PC-9 (cell line): ENCODE data around the gene CDH13. TPM values are rescaled to one million over a fixed set of nuclear protein-coding genes. Genes with fewer than 3 reads are reported as not detected.

Source experiments
- BruUV-seq: library from RNA; stranded (reverse); fragments of 400-500 nt; replicated peaks from 2 replicates; lab custom pipeline; 2021; lab: Mats Ljungman, UMichigan
- CTCF ChIA-PET: fragments of 300-600 bp; sonication (Branson Sonifier 250); formaldehyde crosslinking; loops from one replicate; lab custom pipeline; 2022; ENCODE audit warnings: antibody characterized with exemption; lab: Charles Lee
- POLR2A ChIA-PET: fragments of 300-600 bp; sonication (Branson Sonifier 250); formaldehyde crosslinking; loops from one replicate; lab custom pipeline; 2022; ENCODE audit warnings: antibody characterized with exemption; ENCODE audit not compliant: unreplicated experiment; lab: Charles Lee
- DNase-seq, 2 experiments: peaks; one replicate each; pipeline versions ENCODE4 v3.0.0 to v3.0.0-alpha.2; 2015 to 2022; ENCODE audit warnings: mixed read lengths in 1 of 2
- H2AFZ ChIP-seq: fragments of 200-600 bp; sonication (generic); 2 replicates; pipeline ENCODE4 v1.8.1; 2017; ENCODE audit warnings: antibody characterized with exemption
- H3F3A ChIP-seq: fragments of 200-600 bp; sonication (generic); 2 replicates; pipeline ENCODE4 v1.8.1; 2017; ENCODE audit warnings: antibody characterized with exemption, mild to moderate bottlenecking, low read depth; ENCODE audit not compliant: insufficient read depth
- H3K27ac ChIP-seq: fragments of 200-600 bp; sonication (generic); 2 replicates; pipeline ENCODE4 v1.6.1; 2016; ENCODE audit warnings: mixed run types
- H3K27me3 ChIP-seq: fragments of 200-600 bp; sonication (generic); 2 replicates; pipeline ENCODE4 v1.6.1; 2016; ENCODE audit warnings: low read depth, mixed run types; ENCODE audit not compliant: insufficient read depth
- H3K36me3 ChIP-seq: fragments of 200-600 bp; sonication (generic); 2 replicates; pipeline ENCODE4 v1.6.1; 2016; ENCODE audit warnings: low read depth, mixed run types
- H3K4me1 ChIP-seq: fragments of 200-600 bp; sonication (generic); replicated peaks from 2 replicates; pipeline ENCODE4 v1.6.1; 2016; ENCODE audit warnings: mixed run types; ENCODE audit not compliant: insufficient read depth
- H3K4me2 ChIP-seq: fragments of 200-600 bp; sonication (generic); 2 replicates; pipeline ENCODE4 v1.6.1; 2017; ENCODE audit warnings: mixed run types
- H3K4me3 ChIP-seq: fragments of 200-600 bp; sonication (generic); 2 replicates; pipeline ENCODE4 v1.6.1; 2016; ENCODE audit warnings: mixed run types
- H3K79me2 ChIP-seq: fragments of 200-600 bp; sonication (generic); 2 replicates; pipeline ENCODE4 v1.6.1; 2017; ENCODE audit warnings: low read depth, mixed run types
- H3K9me2 ChIP-seq: fragments of 200-600 bp; sonication (generic); 2 replicates; pipeline ENCODE4 v1.8.1; 2017; ENCODE audit warnings: mild to moderate bottlenecking; ENCODE audit not compliant: insufficient read depth
- H3K9me3 ChIP-seq: fragments of 200-600 bp; sonication (generic); 2 replicates; pipeline ENCODE4 v1.8.1; 2016; ENCODE audit warnings: low read depth; ENCODE audit not compliant: insufficient read depth
- H4K20me1 ChIP-seq: fragments of 200-600 bp; sonication (generic); 2 replicates; pipeline ENCODE4 v1.8.1; 2017; ENCODE audit not compliant: insufficient read depth
- CTCF ChIP-seq: fragments of 200-600 bp; sonication (generic); conservative IDR thresholded peaks from 2 replicates; pipeline ENCODE4 v1.6.1; 2017; ENCODE audit warnings: mixed run types, antibody characterized with exemption, mild to moderate bottlenecking, moderate library complexity
- EZH2 ChIP-seq: fragments of 200-600 bp; sonication (generic); IDR thresholded peaks from 2 replicates; pipeline ENCODE4 v1.8.0; 2017; ENCODE audit warnings: antibody characterized with exemption, low read depth
- intact Hi-C: fragments of 100-400 bp; cut with micrococcal nuclease; formaldehyde crosslinking; loops from one replicate; pipeline ENCODE4 v1.10.0; 2022; ENCODE audit not compliant: unreplicated experiment
- total RNA-seq: library from RNA; stranded (reverse); gene quantifications from 2 replicates; pipeline ENCODE4 v1.2.3, GENCODE V29; 2021

The CDH13 gene
- total RNA-seq, 1 experiment from 2014 or later = 0.24 TPM

- Histone ChIP-seq H3K27ac (no peak overlapping the region), H3K4me2 (no peak overlapping the region), H3K27me3 (peaks cover 24% of the 10 kb centered on the region), H3K4me1 (no peaks in the 10 kb centered on the region), H3K9me2 (no peaks in the 10 kb centered on the region), H3K79me2 (no peaks in the 10 kb centered on the region), H3K36me3 (no peaks in the 10 kb centered on the region), H4K20me1 (no peaks in the 10 kb centered on the region), H2AFZ (no peak overlapping the region), H3K4me3 (no peak overlapping the region), H3K9me3 (no peaks in the 10 kb centered on the region), H3F3A (no peaks in the 10 kb centered on the region)
- no peak for DNase-seq
- ChIA-PET CTCF (no interaction called here), POLR2A (no interaction called here)
- no peak for TF ChIP-seq CTCF
- no peak for TF ChIP-seq EZH2
- intact Hi-C loops = no loop called here
- no TSS peak for BruUV-seq
Observed at GRCh38 chr16:83447560-83447959, 820.8 kb downstream of the CDH13 start.

- TF ChIP-seq CTCF (no peak), EZH2 (no peak)
- Histone ChIP-seq H3F3A (no peaks in the 10 kb centered on the region), H3K9me3 (no peaks in the 10 kb centered on the region), H4K20me1 (no peaks in the 10 kb centered on the region), H3K9me2 (no peaks in the 10 kb centered on the region), H3K79me2 (no peaks in the 10 kb centered on the region), H3K4me2 (no peak overlapping the region), H3K4me1 (no peaks in the 10 kb centered on the region), H3K27ac (no peak overlapping the region), H3K27me3 (peaks cover 25% of the 10 kb centered on the region), H2AFZ (no peak overlapping the region), H3K4me3 (no peak overlapping the region), H3K36me3 (no peaks in the 10 kb centered on the region)
- POLR2A ChIA-PET = interaction anchor here (0.8 kb wide), 1 partner anchor 118 kb away, joined by 9 read pairs; no protein-coding TSS in a partner anchor
- no TSS peak for BruUV-seq
- CTCF ChIA-PET = no interaction called here
- intact Hi-C loops = no loop called here
- no peak for DNase-seq
Observed at GRCh38 chr16:83449861-83450260, 823.1 kb downstream of the CDH13 start.

GRCh38 chr16:83453977-83454376, 827.2 kb downstream of the CDH13 start:
- POLR2A ChIA-PET = no interaction called here
- intact Hi-C loops = no loop called here

More at GRCh38 chr16:83453977-83454376, 827.2 kb downstream of the CDH13 start:
- H3K27me3 ChIP-seq = peaks cover 31% of the 10 kb centered on the region
- no peak overlapping the region for H3K4me3 ChIP-seq
- H3K9me3 ChIP-seq = no peaks in the 10 kb centered on the region
- DNase-seq = no peak
- no peaks in the 10 kb centered on the region for H3K36me3 ChIP-seq
- no peaks in the 10 kb centered on the region for H3K9me2 ChIP-seq
- no peaks in the 10 kb centered on the region for H3F3A ChIP-seq
- H3K79me2 ChIP-seq = no peaks in the 10 kb centered on the region
- CTCF ChIA-PET = no interaction called here
- no peaks in the 10 kb centered on the region for H4K20me1 ChIP-seq
- no peak overlapping the region for H3K27ac ChIP-seq
- no peak overlapping the region for H2AFZ ChIP-seq
- TF ChIP-seq EZH2 (no peak), CTCF (no peak)
- no TSS peak for BruUV-seq
- no peak overlapping the region for H3K4me2 ChIP-seq
- no peaks in the 10 kb centered on the region for H3K4me1 ChIP-seq
